ENCODE results near the gene PANK2. TPM values are rescaled to one million over a fixed set of nuclear protein-coding genes. Genes with fewer than 3 reads are reported as not detected.

PANK2 gene
- total and polyA plus RNA-seq, 2 of the 8 experiments (the other 6 are each of a cell fraction or from before 2014, with no cell fraction given) = 17.1 to 57.5 TPM

DNA sequence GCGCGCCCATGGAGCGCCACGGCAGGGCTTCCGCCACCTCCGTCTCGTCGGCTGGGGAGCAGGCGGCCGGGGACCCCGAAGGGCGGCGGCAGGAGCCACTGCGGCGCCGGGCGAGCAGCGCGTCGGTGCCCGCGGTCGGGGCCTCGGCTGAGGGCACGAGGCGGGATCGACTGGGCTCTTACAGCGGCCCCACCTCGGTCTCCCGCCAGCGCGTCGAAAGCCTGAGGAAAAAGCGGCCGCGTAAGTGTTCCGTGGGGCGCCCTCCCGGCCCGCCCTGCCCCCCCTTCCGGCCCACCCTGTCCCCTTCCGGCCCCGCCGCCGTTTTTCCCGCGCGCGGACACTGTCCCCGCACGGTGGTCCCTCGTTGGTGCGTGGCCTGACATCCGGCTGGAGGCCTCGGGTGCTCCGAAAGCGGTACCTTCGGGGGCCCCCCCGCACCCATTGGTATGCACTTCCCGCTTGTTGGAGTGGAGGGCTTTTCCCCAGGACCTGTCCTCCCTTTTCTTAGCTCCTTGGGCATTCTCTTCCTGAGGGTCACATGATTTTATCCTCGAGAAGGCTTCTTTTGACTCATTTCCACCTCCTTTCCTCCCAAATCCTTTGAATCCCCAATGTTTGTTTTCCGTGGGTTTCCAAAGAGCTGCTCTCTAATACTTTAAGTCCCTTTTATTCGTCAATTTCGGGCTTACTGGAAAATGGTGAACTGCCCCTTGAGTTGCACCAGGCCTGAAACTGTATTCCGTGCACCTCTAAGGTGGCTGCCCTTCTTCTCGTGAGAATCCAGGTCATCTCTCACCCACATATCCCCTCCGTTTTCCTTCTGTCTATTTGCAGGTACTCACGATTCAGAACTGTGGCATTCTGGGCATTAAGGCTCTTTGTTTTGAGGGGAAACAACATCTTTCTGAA is 556 bp downstream of the PANK2 start (continued):
- no peak for TF ChIP-seq CHD1 (IDR thresholded peaks at IDR 0.05; ENCODE audit: low read depth, low read length)
- TF ChIP-seq E2F6 (IDR thresholded peaks at IDR 0.05) = peak; percentile 31; the same call in 1 of the 2 replicates
